Stimulated activated CD8-positive, alpha-beta memory T cell treated with anti-CD3 and anti-CD28 coated beads, Interleukin-7, amount 100 ng/mL, for 1 hour (primary cell): ENCODE results near the gene ZNF614.
"Not testable (repeated sequence)": the region's sequence is repeated elsewhere in the genome, so short reads cannot be mapped to it uniquely, and the experiment has no call there.

ENCODE experiments used
- DNase-seq, 2 donors: peaks; one replicate each; pipeline ENCODE4 v3.0.0-alpha.2; 2020; ENCODE audit warnings: low read depth in 2 of 2

The ZNF614 gene

GRCh38 chr19:51986309-51987291 lies 41.6 kb downstream of the ZNF614 start, which contains the start of gene ZNF350:
ZNF350 (minus strand) TSS chr19:51986840; CDS start chr19:51974360, 12,480 bp downstream.
- DNase-seq, result peak; percentile 71 to 74

GRCh38 chr19:51983361-51983760 lies 44.8 kb downstream of the ZNF614 start:
- no peak for DNase-seq

GRCh38 chr19:51980926-51981325 lies 47.3 kb downstream of the ZNF614 start:
- DNase-seq, result not testable (repeated sequence)

- no peak for DNase-seq
Observed at GRCh38 chr19:51980116-51980736, 48.0 kb downstream of the ZNF614 start.

- no peak for DNase-seq
Observed at GRCh38 chr19:51978882-51979281, 49.3 kb downstream of the ZNF614 start.

GRCh38 chr19:51977346-51977745 lies 50.8 kb downstream of the ZNF614 start:
- DNase-seq, result no peak

GRCh38 chr19:51976852-51977251 lies 51.3 kb downstream of the ZNF614 start:
- DNase-seq, result no peak

- DNase-seq, result not testable (repeated sequence)
Observed at GRCh38 chr19:51975787-51976186, 52.4 kb downstream of the ZNF614 start.

- no peak for DNase-seq
Observed at GRCh38 chr19:51971624-51972023, 56.6 kb downstream of the ZNF614 start.

GRCh38 chr19:51970718-51971117 lies 57.5 kb downstream of the ZNF614 start:
- DNase-seq, result no peak

GRCh38 chr19:51965583-51965982 lies 62.6 kb downstream of the ZNF614 start:
- DNase-seq, result no peak
